Vagina (tissue), 2 donors: ENCODE data around the gene SOWAHA. TPM values are rescaled to one million over a fixed set of nuclear protein-coding genes. Genes with fewer than 3 reads are reported as not detected.

Experiments
- DNase-seq, 2 donors: peaks; one replicate each; pipeline ENCODE4 v3.0.0-alpha.2; 2017; ENCODE audit errors: extremely low spot score in 2 of 2
- H3K27ac ChIP-seq: fragments of 200-600 bp; sonication (generic); one replicate; pipeline ENCODE4 v1.5.1; 2019
- H3K27me3 ChIP-seq: fragments of 200-600 bp; sonication (generic); one replicate; pipeline ENCODE4 v1.5.1; 2019
- H3K36me3 ChIP-seq, 2 donors: fragments of 200-600 bp; sonication (generic); one replicate each; pipeline ENCODE4 v1.5.1; 2017 to 2019
- H3K4me1 ChIP-seq: fragments of 200-600 bp; sonication (generic); one replicate; pipeline ENCODE4 v1.5.1; 2019
- H3K4me3 ChIP-seq, 2 donors: fragments of 200-600 bp; sonication (generic); 1 replicate in 1 of 2; 2 replicates in 1 of 2; pipeline ENCODE4 v1.5.1; 2016 to 2019
- H3K9me3 ChIP-seq: fragments of 200-600 bp; sonication (generic); one replicate; pipeline ENCODE4 v1.5.1; 2019
- POLR2A ChIP-seq, 2 donors: fragments of 450-650 bp; IDR thresholded peaks; one replicate each; pipeline ENCODE4 v1.6.1; 2017; ENCODE audit warnings: antibody characterized with exemption in 2 of 2, mild to moderate bottlenecking in 2 of 2, moderate library complexity in 2 of 2
- POLR2AphosphoS5 ChIP-seq, 2 donors: sonication (generic); formaldehyde crosslinking; IDR thresholded peaks; one replicate each; pipeline ENCODE4 v1.9.0; 2017; ENCODE audit warnings: antibody characterized with exemption in 2 of 2, mild to moderate bottlenecking in 2 of 2, low read depth in 1 of 2; ENCODE audit not compliant: insufficient read depth in 1 of 2
- intact Hi-C: fragments of 100-400 bp; cut with DNase I; formaldehyde crosslinking; loops from one replicate; pipeline ENCODE4 v1.15.1; 2023
- total RNA-seq: library from RNA; depleted of rRNA; stranded (reverse); fragments of >200 nt; gene quantifications from one replicate; pipeline ENCODE4 v1.2.3, GENCODE V29; 2016
- TF ChIP-seq, protein P1 (sequence below), 3 experiments: fragments of 450-650 bp in 2 of 3; fragments of 200-600 bp in 1 of 3; sonication (generic) in 1 of 3; IDR thresholded peaks; one replicate each; pipeline ENCODE4 v1.5.1; 2017 to 2019; ENCODE audit warnings: antibody characterized with exemption in 3 of 3, mild to moderate bottlenecking in 2 of 3, moderate library complexity in 2 of 3

Gene SOWAHA
- total RNA-seq, 1 donor from 2014 or later: not detected

DNA sequence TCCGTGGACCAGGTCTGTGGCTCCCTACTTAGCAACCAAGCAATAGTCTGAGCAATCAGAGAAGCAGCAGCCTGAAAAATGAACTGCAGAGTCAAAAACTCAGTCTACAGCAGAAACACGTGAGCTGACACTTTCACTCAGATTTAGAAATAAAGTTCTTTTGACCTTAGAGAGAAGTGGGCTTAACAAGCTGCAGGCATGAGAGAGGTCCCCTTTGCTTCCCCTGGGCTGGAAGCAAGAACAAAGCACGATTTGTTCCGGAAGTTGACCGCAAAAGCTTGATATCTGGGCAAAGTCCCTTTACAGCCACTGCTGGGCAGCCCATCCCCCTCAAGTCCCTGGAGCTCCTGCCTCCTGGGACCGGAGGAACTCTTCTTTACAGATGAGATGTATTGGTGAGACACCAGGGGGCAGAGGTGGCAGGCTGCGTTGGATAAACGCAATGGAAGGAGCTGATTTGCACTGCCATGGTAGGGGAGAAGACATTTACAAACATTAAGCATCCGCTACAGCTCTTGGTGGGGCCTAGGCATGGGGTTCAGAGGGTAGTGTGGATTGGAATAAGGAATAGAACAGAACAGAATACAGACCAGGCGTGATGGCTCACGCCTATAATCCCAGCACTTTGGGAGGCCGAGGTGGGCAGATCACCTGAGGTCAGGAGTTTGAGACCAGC is 5.8 kb upstream of the SOWAHA start:
- H3K4me1 ChIP-seq: no peaks in the 10 kb centered on the region
- TF ChIP-seq POLR2AphosphoS5 (IDR thresholded peaks at IDR 0.05; ENCODE audit: insufficient read depth in 1 of 2, low read depth in 1 of 2) (no peak), POLR2A (IDR thresholded peaks at IDR 0.05) (no peak)
- TF ChIP-seq, protein P1, sequence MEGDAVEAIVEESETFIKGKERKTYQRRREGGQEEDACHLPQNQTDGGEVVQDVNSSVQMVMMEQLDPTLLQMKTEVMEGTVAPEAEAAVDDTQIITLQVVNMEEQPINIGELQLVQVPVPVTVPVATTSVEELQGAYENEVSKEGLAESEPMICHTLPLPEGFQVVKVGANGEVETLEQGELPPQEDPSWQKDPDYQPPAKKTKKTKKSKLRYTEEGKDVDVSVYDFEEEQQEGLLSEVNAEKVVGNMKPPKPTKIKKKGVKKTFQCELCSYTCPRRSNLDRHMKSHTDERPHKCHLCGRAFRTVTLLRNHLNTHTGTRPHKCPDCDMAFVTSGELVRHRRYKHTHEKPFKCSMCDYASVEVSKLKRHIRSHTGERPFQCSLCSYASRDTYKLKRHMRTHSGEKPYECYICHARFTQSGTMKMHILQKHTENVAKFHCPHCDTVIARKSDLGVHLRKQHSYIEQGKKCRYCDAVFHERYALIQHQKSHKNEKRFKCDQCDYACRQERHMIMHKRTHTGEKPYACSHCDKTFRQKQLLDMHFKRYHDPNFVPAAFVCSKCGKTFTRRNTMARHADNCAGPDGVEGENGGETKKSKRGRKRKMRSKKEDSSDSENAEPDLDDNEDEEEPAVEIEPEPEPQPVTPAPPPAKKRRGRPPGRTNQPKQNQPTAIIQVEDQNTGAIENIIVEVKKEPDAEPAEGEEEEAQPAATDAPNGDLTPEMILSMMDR (IDR thresholded peaks at IDR 0.05): no peak
- no peak overlapping the region for H3K27ac ChIP-seq
- H3K27me3 ChIP-seq: no peaks in the 10 kb centered on the region
- no peaks in the 10 kb centered on the region for H3K36me3 ChIP-seq
- H3K4me3 ChIP-seq: no peak overlapping the region
- H3K9me3 ChIP-seq: no peaks in the 10 kb centered on the region
- intact Hi-C loops: no loop called here
- no peak for DNase-seq

- TF ChIP-seq POLR2A (IDR thresholded peaks at IDR 0.05) (no peak), POLR2AphosphoS5 (IDR thresholded peaks at IDR 0.05; ENCODE audit: insufficient read depth in 1 of 2, low read depth in 1 of 2) (no peak)
- TF ChIP-seq, protein P1 (IDR thresholded peaks at IDR 0.05): no peak
- no peak for DNase-seq
- Histone ChIP-seq H3K4me1 (peaks cover 7% of the 10 kb centered on the region), H3K36me3 (no peaks in the 10 kb centered on the region), H3K27ac (no peak overlapping the region), H3K4me3 (no peak overlapping the region), H3K27me3 (no peaks in the 10 kb centered on the region), H3K9me3 (no peaks in the 10 kb centered on the region)
- intact Hi-C loops: no loop called here
These were observed 4.7 kb upstream of the SOWAHA start for GRCh38 chr5:132808448-132808847.

DNA sequence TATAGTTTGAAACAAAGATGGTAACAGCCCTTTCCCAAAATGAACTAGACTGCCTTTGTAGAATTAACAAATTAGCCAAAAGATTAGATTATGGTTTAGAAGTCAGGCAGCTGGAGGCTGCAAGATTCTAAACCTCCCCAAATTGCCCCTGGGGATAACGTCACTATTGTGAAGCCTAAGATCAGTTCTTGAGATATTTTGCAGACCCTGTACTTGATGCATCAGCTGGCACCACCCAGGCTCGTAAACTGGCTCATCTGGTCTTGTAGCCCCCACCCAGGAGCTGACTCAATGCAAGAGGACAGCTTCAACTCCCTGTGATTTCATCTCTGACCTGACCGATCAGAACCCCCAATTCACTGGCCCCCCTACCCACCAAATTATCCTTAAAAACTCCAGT is 4.2 kb upstream of the SOWAHA start:
- Histone ChIP-seq H3K36me3 (no peaks in the 10 kb centered on the region), H3K9me3 (no peaks in the 10 kb centered on the region), H3K4me1 (peaks cover 10% of the 10 kb centered on the region), H3K27me3 (peaks cover under 1% of the 10 kb centered on the region), H3K27ac (no peak overlapping the region), H3K4me3 (no peak overlapping the region)
- intact Hi-C loops: no loop called here
- no peak for TF ChIP-seq POLR2AphosphoS5 (IDR thresholded peaks at IDR 0.05; ENCODE audit: insufficient read depth in 1 of 2, low read depth in 1 of 2)
- TF ChIP-seq POLR2A (IDR thresholded peaks at IDR 0.05): no peak
- TF ChIP-seq, protein P1 (IDR thresholded peaks at IDR 0.05): no peak
- no peak for DNase-seq

GRCh38 chr5:132810605-132811004 is 2.5 kb upstream of the SOWAHA start:
- Histone ChIP-seq H3K4me3 (no peak overlapping the region), H3K4me1 (peaks cover 12% of the 10 kb centered on the region), H3K27me3 (peaks cover 4% of the 10 kb centered on the region), H3K9me3 (no peaks in the 10 kb centered on the region), H3K36me3 (no peaks in the 10 kb centered on the region), H3K27ac (no peak overlapping the region)
- DNase-seq: no peak
- intact Hi-C loops: no loop called here
- no peak for TF ChIP-seq POLR2A (IDR thresholded peaks at IDR 0.05)
- TF ChIP-seq, protein P1 (IDR thresholded peaks at IDR 0.05): no peak
- TF ChIP-seq POLR2AphosphoS5 (IDR thresholded peaks at IDR 0.05; ENCODE audit: insufficient read depth in 1 of 2, low read depth in 1 of 2): no peak

DNA sequence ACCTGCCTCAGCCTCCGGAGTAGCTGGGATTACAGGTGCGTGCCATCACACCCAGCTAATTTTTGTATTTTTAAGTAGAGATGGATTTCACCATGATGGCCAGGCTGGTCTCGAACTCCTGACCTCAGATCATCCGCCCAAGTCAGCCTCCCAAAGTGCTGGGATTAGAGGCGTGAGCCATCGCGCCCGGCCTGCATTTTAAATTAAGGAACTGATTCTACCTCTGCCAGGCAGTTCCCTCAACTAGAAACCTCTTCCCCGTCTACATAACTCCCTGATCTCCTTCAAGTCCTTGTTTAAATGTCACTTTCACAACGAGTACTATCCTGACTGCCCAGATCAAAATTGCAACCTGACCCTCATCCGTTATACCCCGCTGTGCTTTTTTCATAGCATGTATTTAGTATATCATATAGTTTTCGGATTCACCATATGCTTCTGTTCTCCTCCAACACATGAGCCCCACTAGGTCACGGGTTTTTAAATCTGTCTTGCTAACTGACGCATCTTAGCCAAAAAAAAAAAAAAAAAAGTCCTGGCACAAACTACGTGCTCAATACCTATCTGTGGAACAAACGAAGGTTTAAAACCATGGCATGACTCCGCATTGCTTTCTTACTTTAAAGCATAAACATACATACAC is 858 bp upstream of the SOWAHA start:
- Histone ChIP-seq H3K4me3 (no peak overlapping the region), H3K4me1 (peaks cover 12% of the 10 kb centered on the region), H3K9me3 (no peaks in the 10 kb centered on the region), H3K27ac (no peak overlapping the region), H3K27me3 (peaks cover 4% of the 10 kb centered on the region), H3K36me3 (no peaks in the 10 kb centered on the region)
- DNase-seq: no peak
- intact Hi-C loops: no loop called here
- no peak for TF ChIP-seq POLR2A (IDR thresholded peaks at IDR 0.05)
- TF ChIP-seq POLR2AphosphoS5 (IDR thresholded peaks at IDR 0.05; ENCODE audit: insufficient read depth in 1 of 2, low read depth in 1 of 2): no peak
- TF ChIP-seq, protein P1 (IDR thresholded peaks at IDR 0.05): no peak
